ENCODE data around the gene B4GALT7.

Gene B4GALT7

GRCh38 chr5:177596775-177597238 is 3.1 kb upstream of the B4GALT7 start:
- TF ChIP-seq CTCF (IDR thresholded peaks at IDR 0.05; ENCODE audit: low read depth, low read length, missing control alignments), result no peak
- H3K4me3 ChIP-seq (ENCODE audit: low read depth, low read length), result no peak overlapping the region
- DNase-seq (ENCODE audit: low read depth), result no peak
- in situ Hi-C loops (cut with HindIII; ENCODE audit: low sequenced_read_pairs), result no loop called here

- no peak for TF ChIP-seq CTCF (IDR thresholded peaks at IDR 0.05; ENCODE audit: low read depth, low read length, missing control alignments)
- DNase-seq (ENCODE audit: low read depth), result no peak
- in situ Hi-C loops (cut with HindIII; ENCODE audit: low sequenced_read_pairs), result no loop called here
- H3K4me3 ChIP-seq (ENCODE audit: low read depth, low read length), result no peak overlapping the region
Observed at GRCh38 chr5:177598477-177598876, 1.5 kb upstream of the B4GALT7 start.

- TF ChIP-seq CTCF (IDR thresholded peaks at IDR 0.05; ENCODE audit: low read depth, low read length, missing control alignments), result no peak
- H3K4me3 ChIP-seq (ENCODE audit: low read depth, low read length), result peak overlapping the region; percentile 81
- DNase-seq (ENCODE audit: low read depth), result no peak
- in situ Hi-C loops (cut with HindIII; ENCODE audit: low sequenced_read_pairs), result no loop called here
Observed at GRCh38 chr5:177600508-177601018, 631 bp downstream of the B4GALT7 start.

GRCh38 chr5:177601126-177601525 is 1.2 kb downstream of the B4GALT7 start:
- no peak for TF ChIP-seq CTCF (IDR thresholded peaks at IDR 0.05; ENCODE audit: low read depth, low read length, missing control alignments)
- peak overlapping the region; percentile 81 for H3K4me3 ChIP-seq (ENCODE audit: low read depth, low read length)
- DNase-seq (ENCODE audit: low read depth), result no peak
- in situ Hi-C loops (cut with HindIII; ENCODE audit: low sequenced_read_pairs), result no loop called here

- no peak overlapping the region for H3K4me3 ChIP-seq (ENCODE audit: low read depth, low read length)
- in situ Hi-C loops (cut with HindIII; ENCODE audit: low sequenced_read_pairs), result no loop called here
- DNase-seq (ENCODE audit: low read depth), result no peak
Observed at GRCh38 chr5:177601577-177602457, 1.9 kb downstream of the B4GALT7 start.

GRCh38 chr5:177602458-177602830 is 2.5 kb downstream of the B4GALT7 start:
- no peak for DNase-seq (ENCODE audit: low read depth)
- TF ChIP-seq CTCF (IDR thresholded peaks at IDR 0.05; ENCODE audit: low read depth, low read length, missing control alignments), result no peak
- in situ Hi-C loops (cut with HindIII; ENCODE audit: low sequenced_read_pairs), result no loop called here
- H3K4me3 ChIP-seq (ENCODE audit: low read depth, low read length), result no peak overlapping the region

More at GRCh38 chr5:177601577-177602457, 1.9 kb downstream of the B4GALT7 start:
- no peak for TF ChIP-seq CTCF (IDR thresholded peaks at IDR 0.05; ENCODE audit: low read depth, low read length, missing control alignments)

Data from astrocyte of the cerebellum (primary cell).